Measurements from ENCODE around the gene LHFPL6.

LHFPL6 gene

DNA sequence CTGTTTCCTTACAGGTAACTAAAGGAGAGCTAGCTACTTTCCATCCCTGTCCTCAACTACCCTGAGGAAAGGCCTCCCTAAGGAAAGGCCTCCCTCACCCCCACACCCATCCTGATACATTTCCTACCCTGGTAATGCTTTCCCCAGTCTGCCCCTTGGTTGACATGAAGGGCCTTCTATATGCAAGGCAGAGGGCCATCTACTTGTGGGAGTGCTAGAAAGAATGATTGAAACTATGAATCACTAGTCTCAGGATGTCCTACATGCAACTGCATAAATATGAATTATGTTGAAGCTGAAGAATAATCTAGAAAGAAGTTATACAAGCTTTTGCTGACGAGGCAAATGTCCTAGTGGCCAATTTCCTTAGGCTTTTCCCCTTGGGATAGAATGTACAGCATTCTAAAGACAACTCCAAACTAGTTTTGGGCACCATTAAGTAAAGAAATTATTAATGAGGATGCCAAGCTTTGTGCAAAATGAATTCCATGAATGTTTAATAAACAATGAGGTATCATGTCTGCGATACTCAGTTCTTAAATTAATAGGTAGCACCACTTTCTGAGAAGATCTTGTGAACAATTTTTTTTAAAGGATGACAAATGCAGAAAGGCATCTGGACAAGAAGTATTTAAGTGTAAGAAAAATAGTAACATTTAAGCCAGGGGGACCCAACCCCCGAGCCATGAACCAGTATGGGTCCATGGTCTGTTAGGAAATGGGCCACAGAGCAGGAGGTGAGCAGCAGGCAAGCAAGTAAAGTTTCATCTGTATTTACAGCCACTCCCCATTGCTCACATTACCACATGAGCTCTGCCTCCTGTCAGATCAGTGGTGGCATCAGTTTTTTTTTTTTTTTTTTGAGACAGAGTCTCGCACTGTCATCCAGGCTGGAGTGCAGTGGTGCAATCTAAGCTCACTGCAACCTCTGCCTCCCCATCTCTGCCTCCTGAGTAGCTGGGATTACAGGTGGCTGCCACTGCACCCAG is 223.0 kb downstream of the LHFPL6 start:
- no peak for DNase-seq

DNA sequence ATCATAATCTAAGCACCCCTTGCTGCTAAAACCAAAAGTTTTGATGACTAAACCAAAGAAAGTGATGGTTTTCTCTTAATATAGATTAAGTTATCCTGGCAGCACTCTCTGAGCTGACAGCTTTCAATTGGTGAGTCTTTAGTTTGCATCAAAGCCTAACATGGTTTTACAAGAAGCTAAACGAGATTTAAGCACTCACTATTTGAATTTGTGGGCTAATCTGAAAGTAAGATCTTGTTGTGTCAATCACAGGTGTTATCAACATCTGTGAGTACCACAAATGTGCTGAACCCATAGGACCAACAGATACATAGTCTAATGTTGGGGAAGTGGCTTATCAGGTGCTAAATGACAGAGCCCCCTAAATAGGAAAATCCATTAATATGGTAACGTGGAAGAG is 223.9 kb downstream of the LHFPL6 start:
- DNase-seq, result no peak

DNA sequence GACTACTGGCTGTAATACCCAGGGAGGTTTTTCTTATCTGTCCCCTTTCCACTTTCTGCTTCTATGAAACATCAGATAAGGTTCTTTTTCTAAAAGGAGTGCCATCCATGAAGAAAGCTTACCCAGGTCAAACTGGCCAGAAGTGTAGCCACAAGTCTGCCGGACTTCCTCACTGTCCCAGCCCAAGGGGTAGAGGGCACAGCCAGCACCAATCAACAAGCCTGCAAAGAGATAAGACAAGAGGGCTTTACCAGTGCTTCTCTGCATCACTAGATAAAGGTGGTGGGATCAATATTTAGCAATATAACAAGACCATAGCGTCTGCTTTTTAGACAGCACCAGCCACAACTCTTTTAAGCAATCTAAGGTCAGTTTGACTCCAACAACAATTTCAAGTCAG is 224.7 kb downstream of the LHFPL6 start:
- DNase-seq, result no peak

DNA sequence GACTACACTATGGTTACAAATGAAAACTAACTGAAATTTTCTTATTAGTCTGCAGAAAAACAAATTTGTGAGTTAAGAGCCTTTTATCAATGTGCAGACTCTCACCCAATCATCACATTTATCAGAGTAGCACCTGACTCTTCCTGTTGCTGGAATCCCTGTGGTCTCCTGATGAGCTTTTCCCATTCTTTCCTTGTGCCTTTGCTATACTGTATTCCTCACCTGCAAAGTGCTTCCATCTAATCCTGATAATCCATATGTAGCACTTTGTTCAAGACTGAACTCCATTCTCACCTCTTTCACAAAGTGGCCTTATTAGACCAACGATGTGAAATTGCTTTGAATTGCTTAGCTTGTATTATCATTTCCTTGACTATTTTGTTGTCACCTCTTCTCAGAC is 225.3 kb downstream of the LHFPL6 start:
- no peak for DNase-seq

DNA sequence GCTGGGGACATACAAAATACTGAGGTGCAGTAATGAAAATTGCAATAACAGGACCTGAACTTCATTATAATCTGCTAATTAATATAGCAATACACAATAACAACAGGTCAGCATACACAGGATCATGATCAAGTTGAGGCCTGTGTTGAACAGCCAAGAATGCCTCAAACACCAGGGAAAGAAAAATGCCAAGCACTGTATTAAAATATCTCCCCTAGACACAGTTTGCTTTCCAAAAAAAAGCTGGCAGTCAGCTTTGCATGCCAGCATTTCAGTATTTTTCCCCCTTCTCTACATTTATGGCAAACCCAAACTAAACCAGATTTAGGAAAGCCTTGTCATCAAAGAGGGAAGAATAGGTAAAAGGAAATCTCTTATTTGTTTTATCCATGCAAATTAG is 226.9 kb downstream of the LHFPL6 start:
- no peak for DNase-seq

DNA sequence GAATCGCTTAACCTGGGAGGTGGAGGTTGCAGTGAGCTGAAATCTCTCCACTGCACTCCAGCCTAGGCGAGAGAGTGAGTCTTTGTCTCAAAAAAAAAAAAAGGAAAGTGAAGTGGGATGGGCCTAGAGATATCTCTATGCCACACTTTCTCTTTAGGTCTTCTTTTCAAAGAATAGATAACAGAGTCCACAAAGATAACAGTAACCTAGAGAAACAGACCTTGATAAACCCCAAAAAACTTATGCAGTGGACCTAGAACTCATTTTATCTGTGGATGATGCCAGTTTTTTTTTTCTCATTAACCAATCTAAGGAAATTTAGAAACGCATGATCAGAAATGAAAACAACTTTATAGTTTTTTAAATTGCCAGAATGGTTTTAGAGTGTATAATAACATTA is 227.4 kb downstream of the LHFPL6 start:
- DNase-seq, result no peak

DNA sequence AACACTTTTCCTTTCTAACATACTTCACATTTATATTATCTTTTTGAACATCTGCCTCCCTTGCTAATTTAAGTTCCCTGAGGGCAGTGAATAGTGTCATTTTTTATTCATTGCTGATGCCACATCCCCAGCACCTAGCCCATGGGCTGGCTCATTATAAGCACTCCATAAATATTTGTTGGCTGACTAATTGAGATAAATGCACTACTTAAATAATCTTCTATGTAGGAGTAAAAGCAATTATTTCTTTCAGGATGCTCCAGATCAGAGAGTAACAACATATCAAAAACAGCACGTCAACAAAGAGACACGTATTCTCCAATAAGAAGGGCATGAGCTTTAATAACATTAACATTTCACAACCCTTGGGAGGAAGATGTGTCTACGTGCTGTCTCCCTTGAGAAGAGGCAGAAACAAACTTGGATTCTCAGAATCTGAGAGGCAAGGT is 228.2 kb downstream of the LHFPL6 start:
- DNase-seq, result no peak

DNA sequence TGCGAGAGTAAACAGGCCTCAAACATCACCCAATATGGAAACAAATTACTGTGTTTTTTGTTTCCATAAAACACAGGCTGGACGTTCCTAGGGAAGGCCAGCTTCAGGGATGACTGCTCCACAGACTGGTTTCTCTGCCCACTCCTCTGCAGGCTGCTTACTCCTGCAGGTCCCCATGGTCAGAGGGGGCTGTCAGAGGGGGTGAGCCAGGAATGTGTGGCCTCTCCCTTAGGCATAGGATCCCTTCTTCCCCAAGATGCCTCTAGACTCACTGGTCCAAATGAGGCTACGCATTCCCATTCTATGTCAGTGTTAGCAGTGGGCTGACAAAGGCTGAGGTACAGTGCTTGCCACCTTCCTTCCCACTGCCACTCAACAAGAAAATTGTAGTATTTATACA is 229.8 kb downstream of the LHFPL6 start:
- DNase-seq, result no peak

DNA sequence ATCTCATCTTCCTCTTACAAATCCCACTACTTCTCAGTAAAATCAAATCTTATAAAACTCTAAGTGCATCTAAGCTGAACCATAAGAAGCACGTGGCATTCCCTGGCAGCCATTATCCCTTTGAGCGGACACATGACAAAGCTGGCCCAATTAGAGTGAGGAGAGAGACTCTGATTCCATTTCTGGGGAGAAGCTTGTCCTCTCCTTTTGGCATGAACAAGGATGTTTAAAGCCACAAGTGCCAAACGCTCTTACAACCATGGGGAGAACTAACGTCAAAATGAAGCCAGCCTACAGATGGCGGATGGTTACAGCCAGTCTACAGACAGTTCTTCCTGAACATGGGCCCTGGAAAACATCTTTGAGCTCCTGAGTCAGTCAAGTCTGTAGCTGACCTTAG is 231.3 kb downstream of the LHFPL6 start:
- no peak for DNase-seq

DNA sequence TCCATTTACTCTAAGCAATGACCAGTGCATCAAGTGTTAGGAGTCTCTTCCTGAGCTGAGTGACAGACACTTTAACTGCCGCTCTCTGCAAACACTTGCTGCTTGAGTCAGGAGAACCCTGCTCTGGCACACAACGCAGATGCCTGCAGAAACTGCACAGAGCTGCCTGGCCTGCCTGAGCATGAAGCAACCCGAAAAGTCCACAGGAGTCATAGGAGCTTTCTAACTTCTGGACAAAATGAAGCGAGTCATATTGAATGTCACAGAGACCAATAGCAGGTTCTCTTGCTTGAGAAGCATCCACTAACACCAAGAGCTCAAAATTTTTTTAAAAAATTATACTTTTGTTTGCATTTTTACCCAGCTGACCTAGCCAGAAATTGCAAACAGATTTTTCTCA is 232.4 kb downstream of the LHFPL6 start:
- no peak for DNase-seq

DNA sequence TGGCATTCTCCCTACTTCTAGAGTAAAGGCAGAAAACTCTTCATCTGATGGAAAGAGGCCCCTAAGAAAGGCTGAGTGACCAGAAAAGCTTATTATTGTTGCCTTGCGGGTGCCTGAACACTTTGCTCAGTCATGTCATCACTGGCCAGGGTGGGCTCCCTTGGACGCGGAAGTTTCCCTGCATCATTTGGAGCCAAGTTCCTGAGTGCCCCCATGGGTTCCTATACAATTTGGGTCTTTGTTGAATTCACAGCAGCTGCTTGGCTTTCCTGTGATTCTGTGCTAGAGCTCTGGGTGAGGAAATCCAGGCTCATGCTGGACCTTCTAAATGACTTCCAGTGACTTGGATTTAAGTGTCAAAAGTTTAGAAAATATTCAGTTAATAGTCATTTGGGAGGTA is 232.9 kb downstream of the LHFPL6 start:
- DNase-seq, result no peak

DNA sequence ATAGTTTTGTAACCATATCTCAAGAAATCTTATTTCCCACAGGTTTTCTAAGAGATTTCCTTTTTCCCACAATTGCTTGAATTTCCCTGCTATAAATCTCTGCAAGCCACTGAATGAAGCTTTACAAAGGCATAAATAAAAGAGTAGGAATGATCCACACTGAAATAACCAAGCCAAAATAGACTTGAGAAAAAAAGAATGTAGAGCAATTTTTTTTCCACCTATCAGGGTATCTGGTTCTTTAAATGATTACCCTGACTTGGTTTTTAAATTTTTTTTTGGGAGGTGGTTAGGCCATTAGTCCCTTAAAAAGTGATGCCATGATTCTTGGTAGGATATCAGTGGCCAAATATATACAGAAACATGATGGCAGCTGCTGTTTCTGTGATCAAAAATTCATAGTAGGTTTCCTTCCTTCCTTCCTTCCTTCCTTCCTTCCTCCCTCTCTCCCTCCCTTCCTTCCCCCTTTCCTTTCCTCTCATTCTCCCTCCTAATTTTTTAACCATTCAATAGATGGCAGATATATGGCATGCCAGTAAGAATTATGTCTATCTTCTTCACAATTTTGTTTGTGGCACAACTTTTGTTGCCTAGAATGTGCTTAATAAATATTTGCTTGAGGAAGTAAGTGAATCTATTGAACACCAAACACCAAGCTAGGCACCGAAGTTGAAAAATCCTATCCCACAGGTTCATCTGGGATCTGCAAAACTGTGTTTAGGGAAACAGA is 233.7 kb downstream of the LHFPL6 start:
- no peak for DNase-seq

DNA sequence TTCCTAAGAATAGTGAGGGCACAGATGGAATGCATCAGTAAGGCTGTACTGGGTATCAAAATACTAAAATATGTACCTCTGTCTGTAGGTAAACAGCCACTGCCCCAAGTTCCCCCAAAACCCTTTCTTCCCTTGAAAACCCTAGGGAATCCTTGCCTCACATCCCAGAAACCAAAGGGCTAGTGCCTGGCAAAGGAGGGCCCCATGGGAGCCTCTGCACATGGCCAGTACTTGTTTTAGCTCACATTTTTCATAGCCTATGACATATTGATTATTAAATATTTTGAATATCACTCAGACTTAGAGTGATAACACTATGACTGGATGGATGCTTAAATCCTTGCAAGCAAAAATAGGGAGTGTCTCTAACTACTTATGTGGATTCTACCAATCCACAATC is 237.1 kb downstream of the LHFPL6 start:
- DNase-seq, result no peak

DNA sequence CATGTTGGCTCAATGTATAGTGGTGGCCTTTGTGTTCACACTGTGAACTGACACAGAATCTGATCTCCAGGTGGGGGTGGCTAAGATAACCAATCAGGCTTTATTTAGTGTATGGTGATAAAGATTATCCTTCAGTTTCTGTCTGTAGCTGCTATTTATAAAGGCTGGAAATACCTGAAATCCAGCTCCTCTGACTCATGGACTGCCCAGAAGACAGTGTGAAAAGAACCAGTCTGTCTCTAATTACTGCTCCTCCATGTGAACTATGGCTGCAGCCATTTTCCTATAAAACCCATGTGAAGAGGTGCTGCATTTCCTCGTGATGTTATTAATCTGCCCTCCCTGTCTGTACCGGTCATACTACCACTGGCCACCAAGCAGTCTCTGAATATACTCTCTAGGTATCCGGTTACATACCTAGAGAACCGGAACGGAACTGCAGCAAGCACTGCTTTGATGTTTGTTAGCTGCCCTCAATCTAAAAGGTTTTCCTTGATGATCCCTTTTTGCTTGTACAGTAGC is 238.0 kb downstream of the LHFPL6 start:
- no peak for DNase-seq

DNA sequence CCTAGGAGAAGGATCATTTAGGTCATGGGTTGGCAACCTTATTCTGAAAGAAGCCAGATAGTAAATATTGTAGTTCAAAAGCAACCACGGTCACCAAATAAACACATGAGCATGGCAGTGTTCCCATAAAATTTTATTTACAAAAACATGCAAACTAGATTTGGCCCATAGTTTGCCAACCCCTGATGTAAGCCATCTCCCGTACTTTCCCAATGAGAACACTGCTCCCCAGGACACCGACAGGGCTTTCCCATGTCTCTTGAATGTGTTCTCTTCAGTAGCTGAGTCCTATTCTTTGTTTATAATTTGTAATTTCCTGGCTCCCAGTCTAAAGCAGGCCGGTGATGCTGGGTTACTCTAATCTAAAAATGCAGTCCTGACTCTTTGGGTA is 239.6 kb downstream of the LHFPL6 start:
- DNase-seq, result no peak

DNA sequence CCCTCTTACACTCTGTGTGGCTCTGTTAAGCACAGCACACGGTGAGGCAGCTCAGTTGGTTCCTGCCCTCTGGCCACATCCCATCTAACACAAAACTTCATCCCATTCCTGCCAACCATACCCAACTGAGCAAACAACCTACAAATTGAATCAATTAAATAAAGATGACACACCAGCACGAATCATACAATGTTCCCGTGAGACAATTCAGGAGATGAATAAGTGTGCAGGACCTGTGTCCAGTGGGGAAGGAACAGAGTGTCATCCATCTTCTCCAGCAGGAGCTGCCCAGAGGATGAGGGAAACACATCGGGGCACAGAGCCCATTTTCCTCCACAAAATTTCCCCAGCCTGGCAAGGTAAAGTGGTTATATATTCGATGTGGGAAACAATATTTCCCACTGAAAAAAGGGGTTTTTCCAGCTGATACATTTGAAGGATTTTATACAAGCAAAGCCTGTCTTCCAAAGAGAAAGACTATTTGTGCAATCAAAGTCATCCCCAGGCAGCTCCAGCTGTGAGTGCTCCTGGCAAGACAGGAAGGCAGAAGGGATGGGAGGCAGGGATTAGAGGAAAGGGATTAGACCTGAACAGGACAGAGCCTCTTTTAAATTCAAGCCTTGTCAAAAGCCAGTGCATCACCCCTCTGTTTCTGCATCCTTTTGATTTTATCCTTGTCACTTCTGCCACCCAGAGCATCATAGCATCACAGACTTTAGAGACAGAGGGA is 240.2 kb downstream of the LHFPL6 start:
- DNase-seq, result no peak

DNA sequence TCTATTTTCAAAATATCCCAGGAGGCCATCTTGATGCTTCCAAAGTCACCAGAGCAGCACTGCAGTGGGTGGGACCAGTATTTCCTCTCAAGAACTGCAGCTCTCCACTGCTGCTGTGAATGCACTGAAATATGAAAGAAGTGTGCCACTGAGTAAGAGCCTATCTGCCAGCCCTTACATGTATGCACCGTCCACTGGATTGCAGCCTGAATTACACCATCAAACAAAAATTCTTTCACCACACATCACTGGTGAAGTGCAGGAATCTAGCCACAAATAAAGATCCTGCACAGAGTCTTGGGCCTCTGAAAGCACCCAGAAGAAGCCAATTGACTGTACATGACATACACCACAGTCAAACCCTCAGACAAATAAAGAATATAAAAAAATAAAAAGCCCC is 249.0 kb downstream of the LHFPL6 start:
- no peak for DNase-seq

DNA sequence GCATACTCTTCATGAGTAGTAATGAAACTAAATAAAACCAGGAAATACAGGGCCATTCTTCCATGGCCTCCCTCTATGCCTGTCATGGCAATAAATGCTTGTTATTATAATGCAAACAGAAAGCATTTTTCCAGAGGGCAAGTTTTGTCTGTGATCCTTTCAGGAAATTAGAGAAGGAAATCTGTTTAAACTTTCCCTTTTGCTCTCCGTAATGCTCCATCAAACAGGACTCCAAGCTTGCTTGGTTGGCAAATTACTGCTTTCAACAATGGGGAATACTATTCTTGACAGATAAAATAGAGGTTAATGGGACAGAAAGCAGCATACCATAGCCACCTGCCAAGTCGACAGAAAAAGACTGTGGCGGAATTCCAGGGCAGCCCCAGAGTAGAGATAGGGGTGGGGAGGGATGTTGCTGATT is 252.5 kb downstream of the LHFPL6 start:
- DNase-seq, result no peak

DNA sequence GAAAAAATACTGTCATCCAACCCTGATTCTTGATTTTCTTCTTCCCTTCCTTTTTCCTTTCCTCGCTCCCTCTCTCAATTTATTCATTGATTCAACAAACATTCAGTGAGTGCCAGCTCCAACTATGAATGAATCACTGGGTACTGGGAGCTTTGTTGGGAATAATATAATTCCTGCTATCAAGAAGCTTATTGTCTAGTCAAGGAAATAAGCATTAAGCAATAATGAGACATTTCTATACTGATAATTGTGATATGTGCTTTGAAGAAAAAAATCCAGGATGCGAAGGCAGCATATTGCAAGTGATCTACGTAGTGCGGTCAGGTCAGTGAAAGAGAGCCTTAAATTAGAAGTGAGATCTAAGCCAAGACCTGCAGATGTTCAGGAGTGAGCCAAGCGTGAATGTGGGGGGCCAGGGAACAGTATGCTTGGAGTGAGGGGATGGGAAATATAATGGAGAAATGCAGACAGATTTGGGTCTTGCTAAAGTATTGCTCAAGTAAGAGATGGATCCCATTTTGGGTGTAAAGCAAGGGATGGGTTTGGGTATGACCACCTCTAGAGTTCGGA is 253.5 kb downstream of the LHFPL6 start:
- DNase-seq, result no peak

DNA sequence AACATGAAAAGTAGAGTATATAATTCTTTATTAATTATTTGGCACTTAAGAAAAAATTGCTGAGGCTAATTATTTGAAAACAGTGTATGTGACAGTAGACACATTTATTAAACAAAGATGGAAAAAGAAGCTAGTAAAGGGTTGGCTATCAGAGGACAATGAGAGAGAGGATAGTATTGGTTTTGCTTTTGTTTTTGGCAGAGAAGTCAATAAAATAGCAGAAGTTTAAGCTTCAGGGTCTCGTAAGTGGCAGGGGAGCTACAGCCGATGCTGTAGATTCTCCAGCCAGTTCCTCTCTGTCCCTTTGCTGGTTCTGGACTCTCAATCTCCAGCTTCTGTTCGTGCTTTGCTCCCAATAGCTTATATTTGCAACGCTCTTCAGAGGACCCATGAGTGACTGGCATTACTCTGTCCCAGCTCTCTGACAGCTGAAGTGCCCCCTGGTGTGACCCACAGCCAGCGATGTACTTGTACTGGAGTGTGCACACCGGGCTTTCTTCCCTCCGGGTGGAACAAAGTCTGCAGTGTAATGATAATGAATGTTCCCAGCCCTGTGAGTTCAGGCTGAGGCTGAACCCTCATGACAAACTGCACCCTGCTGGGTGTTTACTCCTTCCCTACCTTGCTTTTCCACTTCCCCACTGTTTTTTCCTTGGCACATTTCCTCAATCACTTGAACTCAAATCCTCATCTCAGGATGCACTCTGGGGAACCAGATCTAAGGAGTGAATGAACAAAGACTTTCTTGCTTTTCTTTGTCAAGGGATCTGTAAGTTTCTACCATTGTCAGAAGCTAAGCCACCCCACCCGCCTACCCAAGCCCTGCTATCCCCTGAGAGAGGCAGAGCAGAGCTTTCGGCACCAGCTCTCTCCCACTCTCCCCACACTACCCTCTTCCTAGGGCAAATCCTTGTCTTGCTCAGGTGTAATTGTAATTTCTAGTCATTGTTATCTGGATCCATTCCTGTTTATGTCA is 254.8 kb downstream of the LHFPL6 start:
- DNase-seq, result no peak

DNA sequence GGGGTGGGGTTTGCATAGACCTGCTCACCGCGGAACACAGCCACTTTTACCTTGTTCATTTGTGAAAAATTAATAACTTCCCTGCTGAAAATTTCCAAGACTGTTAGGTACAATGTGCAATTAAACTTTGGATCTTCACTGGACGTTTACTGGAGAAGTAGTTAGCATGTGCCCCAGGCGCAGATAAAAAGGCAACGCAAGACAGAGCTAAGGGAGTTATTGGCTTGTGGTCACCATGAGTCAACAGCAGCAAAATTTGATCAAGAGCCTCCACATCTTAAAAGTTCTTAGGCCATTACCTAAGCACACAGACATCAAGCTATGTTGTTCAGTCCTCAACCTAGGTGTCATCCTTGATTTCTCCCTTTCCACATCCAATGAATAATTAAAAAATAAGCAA is 257.0 kb downstream of the LHFPL6 start:
- no peak for DNase-seq

DNA sequence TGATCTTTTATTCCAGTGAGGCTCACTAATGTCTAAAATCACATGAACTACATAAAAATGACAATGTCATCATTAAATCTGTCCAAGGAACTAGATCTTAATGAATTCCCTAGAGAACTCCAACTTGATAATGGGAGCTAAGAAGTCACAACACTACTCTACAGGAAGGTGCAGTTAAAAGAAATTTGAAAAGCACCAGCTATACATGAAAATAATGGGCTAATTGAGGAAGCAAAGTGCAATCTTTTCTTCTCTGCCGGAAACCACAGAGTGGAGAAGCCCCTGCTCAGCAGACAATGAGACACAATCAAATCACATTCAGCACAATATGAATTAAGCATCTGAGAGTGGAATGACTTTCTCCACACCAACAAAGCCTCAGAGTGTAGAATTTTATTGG is 261.7 kb downstream of the LHFPL6 start:
- no peak for DNase-seq

Measured in stimulated activated CD4-positive, alpha-beta T cell treated with anti-CD3 and anti-CD28 coated beads, Interleukin-12 subunit alpha, Interleukin-12 subunit beta, amount 100 ng/mL, for 4 hours (primary cell).